CD4-positive, alpha-beta memory T cell (primary cell): ENCODE results near the gene ZNF367. TPM values are rescaled to one million over a fixed set of nuclear protein-coding genes. Genes with fewer than 3 reads are reported as not detected.

Experiments
- CTCF ChIA-PET: fragments of 350-600 bp; sonication (Branson Sonifier 250); formaldehyde crosslinking; loops from one replicate; lab custom pipeline; 2021; ENCODE audit warnings: inconsistent platforms; ENCODE audit not compliant: partially characterized antibody; lab: Charles Lee
- POLR2A ChIA-PET: fragments of 350-600 bp; sonication (Branson Sonifier 250); formaldehyde crosslinking; loops from one replicate; lab custom pipeline; 2021; ENCODE audit not compliant: partially characterized antibody; lab: Charles Lee
- DNase-seq, 5 donors: peaks; one replicate each; pipeline versions ENCODE4 v3.0.0 to v3.0.0-alpha.2; 2020 to 2022; ENCODE audit warnings: mixed read lengths in 1 of 5
- H3K27ac ChIP-seq: one replicate; pipeline ENCODE4 v1.7.0; 2013; ENCODE audit warnings: low read depth, low read length
- H3K27me3 ChIP-seq: 2 replicates; pipeline ENCODE4 v1.7.0; 2013; ENCODE audit warnings: mild to moderate bottlenecking, low read length, moderate library complexity; ENCODE audit not compliant: insufficient read depth
- H3K36me3 ChIP-seq: 2 replicates; pipeline ENCODE4 v1.7.0; 2013; ENCODE audit warnings: mild to moderate bottlenecking, low read length, moderate library complexity; ENCODE audit not compliant: insufficient read depth
- H3K4me1 ChIP-seq: 2 replicates; pipeline ENCODE4 v1.7.0; 2013; ENCODE audit warnings: mild to moderate bottlenecking, low read length, moderate library complexity; ENCODE audit not compliant: insufficient read depth
- H3K4me3 ChIP-seq, 2 donors: one replicate each; pipeline ENCODE4 v1.7.0; 2013; ENCODE audit warnings: low read length in 2 of 2, mild to moderate bottlenecking in 1 of 2
- H3K9me3 ChIP-seq, 2 donors: one replicate each; pipeline ENCODE4 v1.7.0; 2013; ENCODE audit warnings: low read length in 2 of 2, control low read depth in 1 of 2; ENCODE audit not compliant: control insufficient read depth in 1 of 2
- H3K27ac Mint-ChIP-seq, 7 donors: one replicate each; pipeline ENCODE4 v1.8.0; 2020 to 2021; ENCODE audit warnings: mixed read lengths in 7 of 7, mild to moderate bottlenecking in 6 of 7, inconsistent platforms in 3 of 7, moderate library complexity in 3 of 7
- H3K27me3 Mint-ChIP-seq, 2 donors: one replicate each; pipeline ENCODE4 v1.8.0; 2020 to 2021; ENCODE audit warnings: mixed read lengths in 2 of 2
- H3K36me3 Mint-ChIP-seq, 2 donors: one replicate each; pipeline ENCODE4 v1.8.0; 2020 to 2021; ENCODE audit warnings: mixed read lengths in 2 of 2, inconsistent platforms in 1 of 2, mild to moderate bottlenecking in 1 of 2
- H3K4me1 Mint-ChIP-seq, 4 donors: one replicate each; pipeline ENCODE4 v1.8.0; 2020 to 2021; ENCODE audit warnings: mixed read lengths in 4 of 4, mild to moderate bottlenecking in 1 of 4
- H3K4me3 Mint-ChIP-seq, 8 donors: one replicate each; pipeline ENCODE4 v1.8.0; 2020 to 2021; ENCODE audit warnings: mixed read lengths in 8 of 8, mild to moderate bottlenecking in 7 of 8, moderate library complexity in 6 of 8, inconsistent platforms in 3 of 8
- H3K9me3 Mint-ChIP-seq, 8 donors: one replicate each; pipeline ENCODE4 v1.8.0; 2020 to 2021; ENCODE audit warnings: mixed read lengths in 8 of 8, mild to moderate bottlenecking in 5 of 8, inconsistent platforms in 3 of 8, moderate library complexity in 1 of 8
- intact Hi-C: fragments of 100-400 bp; cut with micrococcal nuclease; formaldehyde crosslinking; loops from one replicate; pipeline ENCODE4 v1.15.1; 2023
- polyA plus RNA-seq, 2 donors: library from polyadenylated mRNA; unstranded; fragments of 300-500 nt; fragmentation: Illumina TruSeq; gene quantifications; one replicate each; pipeline ENCODE4 v1.2.3, GENCODE V29; 2021
- total RNA-seq, 2 experiments: library from RNA; stranded (reverse); gene quantifications; one replicate each; pipeline ENCODE4 v1.2.3, GENCODE V29; 2021

ZNF367 gene
- total and polyA plus RNA-seq, 4 experiments from 2014 or later, result 0.39 to 5.4 (median 3.4) TPM

- Histone ChIP-seq H3K36me3 (no peaks in the 10 kb centered on the region), H3K4me1 (peaks cover 60% of the 10 kb centered on the region), H3K27me3 (no peaks in the 10 kb centered on the region), H3K4me3 (peak overlapping the region; percentile 86), H3K27ac (peak overlapping the region; percentile 81), H3K9me3 (no peaks in the 10 kb centered on the region)
- peak; percentile 88 to 91 (median 89) for DNase-seq
- intact Hi-C loops, result loop anchor here (1.0 to 10.0 kb wide), 5 partner anchors 18 to 1690 kb away; partner anchors contain the start of genes AOPEP and ZNF782
- Mint-ChIP-seq H3K4me1 (peaks cover 31 to 60% (median 39%) of the 10 kb centered on the region in 4 donors), H3K36me3 (peaks cover 0 to 5% of the 10 kb centered on the region in 2 donors), H3K4me3 (peak overlapping the region; percentile 85 to 98 (median 92)), H3K9me3 (peaks cover 0 to 4% (median 0%) of the 10 kb centered on the region in 8 donors), H3K27me3 (no peaks in the 10 kb centered on the region), H3K27ac (peak overlapping the region; percentile 88 to 99 (median 97))
- ChIA-PET CTCF (interaction anchor here (1.1 to 1.9 kb wide), 3 partner anchors 18 to 89 kb away, joined by 3 to 8 read pairs (median 4); partner anchors contain the start of gene HABP4), POLR2A (interaction anchor here (0.8 to 8.0 kb wide), 13 partner anchors 11 to 149 kb away, joined by 3 to 123 read pairs (median 5); partner anchors contain the start of genes HABP4 and SLC35D2)
Measured at GRCh38 chr9:96417051-96417586, 1.1 kb downstream of the ZNF367 start.

- H3K9me3 Mint-ChIP-seq, result peaks cover 0 to 4% (median 0%) of the 10 kb centered on the region in 8 donors
- H3K4me3 ChIP-seq, result peak overlapping the region in 1 of 2 donors; percentile 7
- no peaks in the 10 kb centered on the region for H3K27me3 Mint-ChIP-seq
- peak in 2 of 5 donors; percentile 16 to 38 for DNase-seq
- H3K27me3 ChIP-seq, result no peaks in the 10 kb centered on the region
- peak overlapping the region; percentile 69 to 88 (median 76) for H3K4me3 Mint-ChIP-seq
- H3K27ac Mint-ChIP-seq, result peak overlapping the region; percentile 85 to 92 (median 91)
- H3K9me3 ChIP-seq, result no peaks in the 10 kb centered on the region
- ChIA-PET POLR2A (interaction anchor here (0.7 to 8.0 kb wide), 8 partner anchors 11 to 153 kb away, joined by 3 to 123 read pairs (median 5); partner anchors contain the start of genes HABP4 and SLC35D2), CTCF (interaction anchor here (0.6 to 2.6 kb wide), 11 partner anchors 14 to 156 kb away, joined by 3 to 22 read pairs (median 3); partner anchors contain the start of genes HABP4 and SLC35D2)
- H3K36me3 ChIP-seq, result no peaks in the 10 kb centered on the region
- intact Hi-C loops, result loop anchor here (10.0 kb wide), 1 partner anchor 441 kb away; the partner anchor contains the start of gene ZNF782
- peak overlapping the region; percentile 30 for H3K27ac ChIP-seq
- peaks cover 0 to 5% of the 10 kb centered on the region in 2 donors for H3K36me3 Mint-ChIP-seq
- peaks cover 29 to 53% (median 34%) of the 10 kb centered on the region in 4 donors for H3K4me1 Mint-ChIP-seq
- peaks cover 46% of the 10 kb centered on the region for H3K4me1 ChIP-seq
Measured at GRCh38 chr9:96413302-96414221, 4.6 kb downstream of the ZNF367 start.

GRCh38 chr9:96412174-96412913, 5.8 kb downstream of the ZNF367 start:
- ChIA-PET POLR2A (interaction anchor here (2.1 to 8.0 kb wide), 3 partner anchors 12 to 39 kb away, joined by 4 to 123 read pairs (median 47); partner anchors contain the start of gene HABP4), CTCF (interaction anchor here (1.2 to 2.6 kb wide), 6 partner anchors 13 to 85 kb away, joined by 3 to 22 read pairs (median 5); partner anchors contain the start of gene SLC35D2)
- no peaks in the 10 kb centered on the region for H3K27me3 ChIP-seq
- intact Hi-C loops, result loop anchor here (10.0 kb wide), 1 partner anchor 442 kb away; the partner anchor contains the start of gene ZNF782
- H3K4me1 ChIP-seq, result peaks cover 50% of the 10 kb centered on the region
- Mint-ChIP-seq H3K27me3 (no peaks in the 10 kb centered on the region), H3K9me3 (peaks cover 0 to 4% (median 0%) of the 10 kb centered on the region in 8 donors), H3K4me1 (peaks cover 34 to 59% (median 40%) of the 10 kb centered on the region in 4 donors), H3K27ac (peak overlapping the region in 6 of 7 donors; percentile 41 to 91 (median 72)), H3K36me3 (peaks cover 0 to 5% of the 10 kb centered on the region in 2 donors), H3K4me3 (peak overlapping the region in 2 of 8 donors; percentile 22 to 54)
- H3K4me3 ChIP-seq, result no peak overlapping the region
- no peak for DNase-seq
- H3K36me3 ChIP-seq, result no peaks in the 10 kb centered on the region
- no peak overlapping the region for H3K27ac ChIP-seq
- H3K9me3 ChIP-seq, result no peaks in the 10 kb centered on the region

- no peaks in the 10 kb centered on the region for H3K27me3 ChIP-seq
- H3K4me1 Mint-ChIP-seq, result peaks cover 28 to 53% (median 35%) of the 10 kb centered on the region in 4 donors
- H3K36me3 Mint-ChIP-seq, result no peaks in the 10 kb centered on the region
- H3K9me3 ChIP-seq, result no peaks in the 10 kb centered on the region
- no peaks in the 10 kb centered on the region for H3K9me3 Mint-ChIP-seq
- peak overlapping the region in 3 of 7 donors; percentile 19 to 85 (median 57) for H3K27ac Mint-ChIP-seq
- no peak overlapping the region for H3K4me3 ChIP-seq
- peaks cover 43% of the 10 kb centered on the region for H3K4me1 ChIP-seq
- ChIA-PET CTCF (interaction anchor here (2.9 kb wide), 1 partner anchor 12 kb away, joined by 15 read pairs; no protein-coding TSS in a partner anchor), POLR2A (interaction anchor here (0.5 to 3.7 kb wide), 2 partner anchors 9 to 11 kb away, joined by 4 to 47 read pairs; no protein-coding TSS in a partner anchor)
- no peak overlapping the region for H3K27ac ChIP-seq
- H3K36me3 ChIP-seq, result no peaks in the 10 kb centered on the region
- H3K27me3 Mint-ChIP-seq, result no peaks in the 10 kb centered on the region
- intact Hi-C loops, result loop anchor here (10.0 kb wide), 1 partner anchor 444 kb away; the partner anchor contains the start of gene ZNF782
- H3K4me3 Mint-ChIP-seq, result no peak overlapping the region
- no peak for DNase-seq
Measured at GRCh38 chr9:96411129-96411838, 6.9 kb downstream of the ZNF367 start.

GRCh38 chr9:96408409-96409280, 9.5 kb downstream of the ZNF367 start:
- Mint-ChIP-seq H3K27me3 (no peaks in the 10 kb centered on the region), H3K4me1 (peaks cover 23 to 40% (median 28%) of the 10 kb centered on the region in 4 donors), H3K36me3 (no peaks in the 10 kb centered on the region), H3K9me3 (no peaks in the 10 kb centered on the region), H3K27ac (peak overlapping the region; percentile 69 to 92 (median 86)), H3K4me3 (peak overlapping the region in 3 of 8 donors; percentile 12 to 48 (median 22))
- H3K36me3 ChIP-seq, result no peaks in the 10 kb centered on the region
- no peaks in the 10 kb centered on the region for H3K9me3 ChIP-seq
- H3K27me3 ChIP-seq, result no peaks in the 10 kb centered on the region
- H3K4me1 ChIP-seq, result peaks cover 24% of the 10 kb centered on the region
- intact Hi-C loops, result no loop called here
- peak overlapping the region in 1 of 2 donors; percentile 11 for H3K4me3 ChIP-seq
- no peak for DNase-seq
- POLR2A ChIA-PET, result interaction anchor here (1.2 to 2.4 kb wide), 2 partner anchors 9 to 41 kb away, joined by 3 to 9 read pairs; partner anchors contain the start of gene HABP4
- H3K27ac ChIP-seq, result no peak overlapping the region
- CTCF ChIA-PET, result interaction anchor here (2.9 kb wide), 1 partner anchor 9 kb away, joined by 15 read pairs; no protein-coding TSS in a partner anchor
